Esophagus muscularis mucosa (tissue), 4 donors: ENCODE results near the gene COL4A3. TPM values are rescaled to one million over a fixed set of nuclear protein-coding genes. Genes with fewer than 3 reads are reported as not detected.

Experiments used
- DNase-seq: peaks from one replicate; pipeline ENCODE4 v3.0.0-alpha.2; 2017; ENCODE audit errors: extremely low spot score
- H3K27ac ChIP-seq, 4 donors: fragments of 200-600 bp; sonication (generic); replicated peaks in 1 of 4; 1 replicate in 3 of 4; 2 replicates in 1 of 4; pipeline ENCODE4 v1.5.1; 2016 to 2019; ENCODE audit warnings: mild to moderate bottlenecking in 1 of 4
- H3K27me3 ChIP-seq, 4 donors: fragments of 200-600 bp; sonication (generic); one replicate each; pipeline versions ENCODE4 v1.5.1 to v1.6.0; 2016 to 2019
- H3K36me3 ChIP-seq, 4 donors: fragments of 200-600 bp; sonication (generic); one replicate each; pipeline ENCODE4 v1.5.1; 2016 to 2019
- H3K4me1 ChIP-seq, 4 donors: fragments of 200-600 bp; sonication (generic); one replicate each; pipeline ENCODE4 v1.5.1; 2016 to 2019
- H3K4me3 ChIP-seq, 4 donors: fragments of 200-600 bp; sonication (generic); 1 replicate in 2 of 4; 2 replicates in 2 of 4; pipeline ENCODE4 v1.5.1; 2016 to 2019; ENCODE audit warnings: mild to moderate bottlenecking in 4 of 4, moderate library complexity in 1 of 4
- H3K9me3 ChIP-seq, 4 donors: fragments of 200-600 bp; sonication (generic); 1 replicate in 3 of 4; 2 replicates in 1 of 4; pipeline ENCODE4 v1.5.1; 2016 to 2019
- EP300 ChIP-seq: sonication (generic); formaldehyde crosslinking; IDR thresholded peaks from one replicate; pipeline ENCODE4 v1.6.1; 2017; ENCODE audit warnings: antibody characterized with exemption
- POLR2A ChIP-seq: fragments of 450-650 bp; IDR thresholded peaks from one replicate; pipeline ENCODE4 v1.6.1; 2017; ENCODE audit warnings: antibody characterized with exemption, moderate library complexity, mild to moderate bottlenecking, low read depth
- POLR2AphosphoS5 ChIP-seq, 2 donors: sonication (generic); formaldehyde crosslinking; IDR thresholded peaks; one replicate each; pipeline ENCODE4 v1.6.1; 2017; ENCODE audit warnings: antibody characterized with exemption in 2 of 2
- WGBS: methylation state at CpG from one replicate; pipeline ENCODE4 v1.1.5; 2018; 5-methylcytosine and 5-hydroxymethylcytosine counted together
- intact Hi-C: fragments of 100-400 bp; cut with DNase I; formaldehyde crosslinking; loops from one replicate; pipeline ENCODE4 v1.15.1; 2023
- total RNA-seq, 4 donors: library from RNA; depleted of rRNA; stranded (reverse); fragments of >200 nt; gene quantifications; one replicate each; pipeline versions ENCODE4 v1.1.0 to v1.2.1, GENCODE V29; 2016
- TF ChIP-seq, protein P1 (sequence below), 3 experiments: fragments of 200-600 bp in 2 of 3; fragments of 450-650 bp in 1 of 3; sonication (generic) in 2 of 3; IDR thresholded peaks; one replicate each; pipeline ENCODE4 v1.5.1; 2017 to 2019; ENCODE audit warnings: antibody characterized with exemption in 3 of 3, mild to moderate bottlenecking in 2 of 3, moderate library complexity in 1 of 3

The COL4A3 gene
- total RNA-seq, 4 donors from 2014 or later, result 1.9 to 10.8 (median 4.3) TPM

DNA sequence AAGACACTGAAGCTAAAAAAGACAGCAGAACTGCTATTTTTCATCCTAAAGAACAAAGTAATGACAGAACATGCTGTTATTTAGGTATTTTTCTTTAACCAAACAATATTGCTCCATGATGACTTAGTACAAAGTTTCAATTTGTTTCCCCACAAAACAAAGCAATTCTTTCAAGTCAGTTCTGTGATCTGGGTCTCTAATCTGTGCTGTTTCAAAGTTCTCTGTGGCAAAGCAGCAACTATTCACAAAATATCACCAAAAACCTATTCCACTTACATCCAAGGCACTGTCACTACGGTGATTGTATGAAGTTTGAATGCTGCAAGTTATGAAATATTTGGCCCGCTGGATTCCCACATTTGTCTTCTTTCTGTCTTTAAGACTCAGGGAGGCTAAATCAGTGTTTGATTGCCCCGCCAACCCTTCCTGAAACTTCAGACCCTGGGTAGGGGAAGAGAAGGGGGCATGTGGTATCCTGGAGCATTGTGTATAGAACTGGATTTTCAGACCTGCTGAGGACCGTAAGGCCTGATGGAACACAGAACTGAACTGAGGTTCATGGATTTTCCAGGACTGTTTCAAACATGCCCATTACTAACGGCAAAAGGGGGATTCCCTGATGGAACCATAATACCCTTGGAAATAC, 147.6 kb downstream of the COL4A3 start:
- DNase-seq, result no peak
- Histone ChIP-seq H3K27ac (no peak overlapping the region), H3K36me3 (no peaks in the 10 kb centered on the region), H3K4me1 (no peaks in the 10 kb centered on the region), H3K9me3 (no peaks in the 10 kb centered on the region), H3K4me3 (no peak overlapping the region), H3K27me3 (no peaks in the 10 kb centered on the region)
- WGBS, result 90% methylated on average over 5 of the region's 5 CpGs
- intact Hi-C loops, result no loop called here
- TF ChIP-seq POLR2A, result no peak
- no peak for TF ChIP-seq POLR2AphosphoS5 (IDR thresholded peaks at IDR 0.05)
- TF ChIP-seq EP300, result no peak
- TF ChIP-seq, protein P1, sequence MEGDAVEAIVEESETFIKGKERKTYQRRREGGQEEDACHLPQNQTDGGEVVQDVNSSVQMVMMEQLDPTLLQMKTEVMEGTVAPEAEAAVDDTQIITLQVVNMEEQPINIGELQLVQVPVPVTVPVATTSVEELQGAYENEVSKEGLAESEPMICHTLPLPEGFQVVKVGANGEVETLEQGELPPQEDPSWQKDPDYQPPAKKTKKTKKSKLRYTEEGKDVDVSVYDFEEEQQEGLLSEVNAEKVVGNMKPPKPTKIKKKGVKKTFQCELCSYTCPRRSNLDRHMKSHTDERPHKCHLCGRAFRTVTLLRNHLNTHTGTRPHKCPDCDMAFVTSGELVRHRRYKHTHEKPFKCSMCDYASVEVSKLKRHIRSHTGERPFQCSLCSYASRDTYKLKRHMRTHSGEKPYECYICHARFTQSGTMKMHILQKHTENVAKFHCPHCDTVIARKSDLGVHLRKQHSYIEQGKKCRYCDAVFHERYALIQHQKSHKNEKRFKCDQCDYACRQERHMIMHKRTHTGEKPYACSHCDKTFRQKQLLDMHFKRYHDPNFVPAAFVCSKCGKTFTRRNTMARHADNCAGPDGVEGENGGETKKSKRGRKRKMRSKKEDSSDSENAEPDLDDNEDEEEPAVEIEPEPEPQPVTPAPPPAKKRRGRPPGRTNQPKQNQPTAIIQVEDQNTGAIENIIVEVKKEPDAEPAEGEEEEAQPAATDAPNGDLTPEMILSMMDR (IDR thresholded peaks at IDR 0.05), result no peak

DNA sequence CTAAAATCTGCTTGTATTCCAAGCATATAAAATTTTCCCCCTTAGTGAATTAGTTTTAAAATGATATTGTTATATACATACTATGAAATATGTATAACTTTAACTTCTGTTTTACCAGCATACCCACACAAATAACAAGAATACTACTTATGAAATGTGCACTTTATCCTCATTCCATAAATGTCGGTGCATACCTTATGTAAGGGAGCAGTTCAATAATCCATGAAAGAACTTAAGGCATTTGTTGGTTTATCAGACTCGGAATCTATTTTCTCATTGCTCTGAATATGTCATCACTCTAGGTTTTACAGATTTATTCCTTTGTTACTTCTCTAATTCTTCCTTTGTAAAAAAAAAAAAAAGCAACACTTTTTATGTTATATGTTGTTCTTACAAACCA, 148.2 kb downstream of the COL4A3 start:
- Histone ChIP-seq H3K27me3 (no peaks in the 10 kb centered on the region), H3K36me3 (no peaks in the 10 kb centered on the region), H3K9me3 (no peaks in the 10 kb centered on the region), H3K4me1 (no peaks in the 10 kb centered on the region), H3K27ac (no peak overlapping the region), H3K4me3 (no peak overlapping the region)
- intact Hi-C loops, result no loop called here
- no peak for DNase-seq
- no peak for TF ChIP-seq EP300
- no peak for TF ChIP-seq POLR2AphosphoS5 (IDR thresholded peaks at IDR 0.05)
- no peak for TF ChIP-seq POLR2A
- TF ChIP-seq, protein P1 (IDR thresholded peaks at IDR 0.05), result no peak
- WGBS, result 50% methylated on average over 2 of the region's 2 CpGs

DNA sequence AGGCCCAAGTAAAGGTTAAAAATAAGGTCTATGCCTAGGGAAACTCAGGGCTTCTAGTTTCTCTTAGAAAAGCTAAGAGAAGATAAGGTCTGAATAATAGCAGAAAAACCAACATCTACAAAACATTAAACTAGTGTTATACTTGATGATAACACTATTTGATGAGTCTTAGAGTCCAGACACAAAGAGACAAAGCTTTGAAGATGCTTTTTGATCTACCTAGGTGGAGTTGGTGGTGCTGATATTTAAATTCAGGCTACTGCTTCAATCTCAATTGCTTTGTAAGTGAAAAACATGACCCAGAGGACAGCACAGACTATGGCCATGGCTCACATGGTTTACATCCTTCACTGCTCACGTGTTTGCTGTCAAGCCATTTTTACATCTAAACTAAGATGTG, 148.9 kb downstream of the COL4A3 start:
- no peaks in the 10 kb centered on the region for H3K9me3 ChIP-seq
- DNase-seq, result no peak
- intact Hi-C loops, result no loop called here
- no peaks in the 10 kb centered on the region for H3K27me3 ChIP-seq
- 88% methylated on average over 1 of the region's 1 CpG for WGBS
- H3K4me3 ChIP-seq, result no peak overlapping the region
- H3K27ac ChIP-seq, result no peak overlapping the region
- no peak for TF ChIP-seq POLR2AphosphoS5 (IDR thresholded peaks at IDR 0.05)
- TF ChIP-seq, protein P1 (IDR thresholded peaks at IDR 0.05), result no peak
- no peak for TF ChIP-seq EP300
- TF ChIP-seq POLR2A, result no peak
- no peaks in the 10 kb centered on the region for H3K36me3 ChIP-seq
- H3K4me1 ChIP-seq, result no peaks in the 10 kb centered on the region

DNA sequence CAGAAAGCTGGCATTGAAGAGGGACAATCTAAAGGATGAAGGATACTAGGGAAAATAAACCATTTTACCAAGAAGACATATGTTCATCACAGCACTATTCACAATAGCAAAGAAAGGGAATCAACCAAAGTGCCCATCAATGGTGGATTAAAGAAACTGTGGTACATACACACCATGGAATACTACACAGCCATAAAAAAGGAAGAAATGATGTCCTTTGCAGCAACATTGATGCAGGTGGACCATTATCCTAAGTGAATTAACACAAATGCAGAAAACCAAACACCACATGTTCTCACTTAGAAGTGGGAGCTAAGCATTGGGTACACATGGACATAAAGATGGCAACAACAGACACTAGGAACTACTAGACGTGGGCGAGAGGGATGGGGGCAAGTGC, 153.4 kb downstream of the COL4A3 start:
- no peak for DNase-seq
- intact Hi-C loops, result no loop called here
- Histone ChIP-seq H3K27me3 (no peaks in the 10 kb centered on the region), H3K36me3 (no peaks in the 10 kb centered on the region), H3K4me1 (no peaks in the 10 kb centered on the region), H3K4me3 (no peak overlapping the region), H3K27ac (no peak overlapping the region), H3K9me3 (no peaks in the 10 kb centered on the region)
- 100% methylated on average over 2 of the region's 2 CpGs for WGBS
- no peak for TF ChIP-seq EP300

DNA sequence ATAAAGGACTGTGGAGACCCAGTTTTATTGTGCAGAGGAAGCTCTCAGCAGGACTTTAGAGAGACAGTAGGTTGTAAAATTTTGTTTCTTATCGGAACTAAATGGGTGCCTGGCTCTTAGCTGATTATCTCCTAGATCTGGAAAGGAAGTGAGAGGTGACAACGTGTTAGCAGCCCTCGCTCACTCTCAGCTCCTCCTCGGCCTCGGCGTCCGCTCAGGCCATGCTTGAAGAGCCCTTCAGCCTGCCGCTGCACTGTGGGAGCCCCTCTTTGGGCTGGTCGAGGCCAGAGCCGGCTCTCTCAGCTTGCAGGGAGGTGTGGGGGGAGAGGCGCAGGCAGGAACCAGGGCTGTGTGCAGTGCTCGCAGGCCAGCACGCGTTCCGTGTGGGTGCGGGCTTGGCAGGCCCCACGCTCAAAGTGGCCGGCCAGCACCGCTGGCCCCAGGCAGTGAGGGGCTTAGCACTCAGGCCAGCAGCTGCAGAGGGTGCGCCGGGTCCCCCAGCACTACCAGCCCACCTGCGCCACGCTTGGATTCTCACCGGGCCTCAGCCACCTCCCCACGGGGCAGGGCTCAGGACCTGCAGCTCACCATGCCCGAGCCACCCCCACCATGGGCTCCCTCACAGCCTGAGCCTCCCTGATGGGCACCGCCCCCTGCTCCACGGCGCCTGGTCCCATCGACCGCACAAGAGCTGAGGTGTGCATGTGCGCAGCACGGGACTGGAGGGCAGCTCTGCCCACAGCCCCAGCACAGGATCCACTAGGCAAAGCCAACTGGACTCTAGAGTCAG, 156.1 kb downstream of the COL4A3 start:
- no peak for DNase-seq
- WGBS, result 91% methylated on average over 23 of the region's 33 CpGs
- no peaks in the 10 kb centered on the region for H3K36me3 ChIP-seq
- TF ChIP-seq POLR2AphosphoS5 (IDR thresholded peaks at IDR 0.05), result no peak
- TF ChIP-seq, protein P1 (IDR thresholded peaks at IDR 0.05), result no peak
- intact Hi-C loops, result no loop called here
- no peaks in the 10 kb centered on the region for H3K9me3 ChIP-seq
- H3K27ac ChIP-seq, result no peak overlapping the region
- H3K4me3 ChIP-seq, result no peak overlapping the region
- H3K27me3 ChIP-seq, result no peaks in the 10 kb centered on the region
- peaks cover 0 to 7% (median 6%) of the 10 kb centered on the region in 4 donors for H3K4me1 ChIP-seq
